Adrenal gland (tissue), 5 donors: ENCODE measurements around the gene ANKRD17.

Experiments
- CTCF ChIP-seq, 6 experiments: fragments of 450-650 bp in 4 of 6; fragments of 200-600 bp in 2 of 6; sonication (generic) in 1 of 6; IDR thresholded peaks; 1 replicate in 5 of 6; 2 replicates in 1 of 6; pipeline versions ENCODE4 v1.5.1 to v1.8.0; 2016 to 2021; ENCODE audit warnings: antibody characterized with exemption in 6 of 6, mild to moderate bottlenecking in 2 of 6, moderate library complexity in 1 of 6
- POLR2A ChIP-seq, 2 donors: fragments of 450-650 bp; IDR thresholded peaks; one replicate each; pipeline ENCODE4 v1.6.1; 2017; ENCODE audit warnings: antibody characterized with exemption in 2 of 2, mild to moderate bottlenecking in 2 of 2, moderate library complexity in 1 of 2
- donor health status: DM: no; HTN: no; CAD: no.

- TF ChIP-seq CTCF (IDR thresholded peaks at IDR 0.05): no peak
- TF ChIP-seq POLR2A (IDR thresholded peaks at IDR 0.05): no peak
Observed at GRCh38 chr4:73220815-73221214, 37.8 kb downstream of the ANKRD17 start.
